WTC11 (cell line): ENCODE data around the gene COMMD8.

Source experiments
- CREB1 ChIP-seq: sonication (generic); formaldehyde crosslinking; IDR thresholded peaks from 2 replicates; pipeline ENCODE4 v1.8.0; 2023; ENCODE audit warnings: mild to moderate bottlenecking, missing genetic modification reagents
- TF ChIP-seq, protein P1 (sequence below): fragments of 200-600 bp; IDR thresholded peaks from 2 replicates; pipeline ENCODE4 v1.8.0; 2022; ENCODE audit warnings: antibody characterized with exemption
- TF ChIP-seq, protein P2 (sequence below): sonication (generic); formaldehyde crosslinking; IDR thresholded peaks from 2 replicates; pipeline ENCODE4 v1.8.1; 2022; ENCODE audit warnings: low read depth, missing genetic modification reagents, borderline replicate concordance
- TF ChIP-seq, protein P3 (sequence below): sonication (generic); formaldehyde crosslinking; IDR thresholded peaks from 2 replicates; pipeline ENCODE4 v1.8.1; 2023; ENCODE audit warnings: mild to moderate bottlenecking, missing genetic modification reagents, moderate library complexity

DNA sequence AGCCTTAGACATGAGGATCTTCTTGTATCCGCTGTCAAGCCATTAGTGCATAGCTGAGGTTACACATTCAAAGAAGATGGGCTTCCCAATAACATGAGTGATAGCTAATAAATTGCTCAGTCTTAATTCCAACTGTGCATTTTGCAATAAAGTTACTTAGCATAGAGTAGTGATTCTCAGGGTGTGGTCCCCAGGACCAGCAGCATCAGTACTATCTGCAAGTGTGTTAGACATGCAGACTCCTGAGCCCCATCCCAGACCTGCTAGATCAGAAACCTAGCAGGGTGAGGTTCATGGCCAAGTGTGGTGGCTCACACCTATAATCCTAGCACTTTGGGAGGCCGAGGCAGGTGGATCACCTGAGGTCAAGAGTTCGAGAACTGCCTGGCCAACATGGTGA, 41.6 kb upstream of the COMMD8 start:
- no peak for TF ChIP-seq CREB1
- TF ChIP-seq, protein P1, sequence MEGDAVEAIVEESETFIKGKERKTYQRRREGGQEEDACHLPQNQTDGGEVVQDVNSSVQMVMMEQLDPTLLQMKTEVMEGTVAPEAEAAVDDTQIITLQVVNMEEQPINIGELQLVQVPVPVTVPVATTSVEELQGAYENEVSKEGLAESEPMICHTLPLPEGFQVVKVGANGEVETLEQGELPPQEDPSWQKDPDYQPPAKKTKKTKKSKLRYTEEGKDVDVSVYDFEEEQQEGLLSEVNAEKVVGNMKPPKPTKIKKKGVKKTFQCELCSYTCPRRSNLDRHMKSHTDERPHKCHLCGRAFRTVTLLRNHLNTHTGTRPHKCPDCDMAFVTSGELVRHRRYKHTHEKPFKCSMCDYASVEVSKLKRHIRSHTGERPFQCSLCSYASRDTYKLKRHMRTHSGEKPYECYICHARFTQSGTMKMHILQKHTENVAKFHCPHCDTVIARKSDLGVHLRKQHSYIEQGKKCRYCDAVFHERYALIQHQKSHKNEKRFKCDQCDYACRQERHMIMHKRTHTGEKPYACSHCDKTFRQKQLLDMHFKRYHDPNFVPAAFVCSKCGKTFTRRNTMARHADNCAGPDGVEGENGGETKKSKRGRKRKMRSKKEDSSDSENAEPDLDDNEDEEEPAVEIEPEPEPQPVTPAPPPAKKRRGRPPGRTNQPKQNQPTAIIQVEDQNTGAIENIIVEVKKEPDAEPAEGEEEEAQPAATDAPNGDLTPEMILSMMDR: no peak
- TF ChIP-seq, protein P2, sequence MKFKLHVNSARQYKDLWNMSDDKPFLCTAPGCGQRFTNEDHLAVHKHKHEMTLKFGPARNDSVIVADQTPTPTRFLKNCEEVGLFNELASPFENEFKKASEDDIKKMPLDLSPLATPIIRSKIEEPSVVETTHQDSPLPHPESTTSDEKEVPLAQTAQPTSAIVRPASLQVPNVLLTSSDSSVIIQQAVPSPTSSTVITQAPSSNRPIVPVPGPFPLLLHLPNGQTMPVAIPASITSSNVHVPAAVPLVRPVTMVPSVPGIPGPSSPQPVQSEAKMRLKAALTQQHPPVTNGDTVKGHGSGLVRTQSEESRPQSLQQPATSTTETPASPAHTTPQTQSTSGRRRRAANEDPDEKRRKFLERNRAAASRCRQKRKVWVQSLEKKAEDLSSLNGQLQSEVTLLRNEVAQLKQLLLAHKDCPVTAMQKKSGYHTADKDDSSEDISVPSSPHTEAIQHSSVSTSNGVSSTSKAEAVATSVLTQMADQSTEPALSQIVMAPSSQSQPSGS (CRISPR knock-in tag): no peak
- TF ChIP-seq, protein P3, sequence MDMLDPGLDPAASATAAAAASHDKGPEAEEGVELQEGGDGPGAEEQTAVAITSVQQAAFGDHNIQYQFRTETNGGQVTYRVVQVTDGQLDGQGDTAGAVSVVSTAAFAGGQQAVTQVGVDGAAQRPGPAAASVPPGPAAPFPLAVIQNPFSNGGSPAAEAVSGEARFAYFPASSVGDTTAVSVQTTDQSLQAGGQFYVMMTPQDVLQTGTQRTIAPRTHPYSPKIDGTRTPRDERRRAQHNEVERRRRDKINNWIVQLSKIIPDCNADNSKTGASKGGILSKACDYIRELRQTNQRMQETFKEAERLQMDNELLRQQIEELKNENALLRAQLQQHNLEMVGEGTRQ (CRISPR knock-in tag): no peak
